SK-N-MC (cell line): ENCODE results near the gene OSR1.

Experiments used
- EZH2 ChIP-seq: fragments of 200-600 bp; sonication (generic); IDR thresholded peaks from one replicate; pipeline ENCODE4 v1.6.1; 2017; ENCODE audit warnings: antibody characterized with exemption
- POLR2AphosphoS5 ChIP-seq: IDR thresholded peaks from 2 replicates; pipeline ENCODE4 v1.6.1; 2012; ENCODE audit warnings: mild to moderate bottlenecking, low read depth, low read length, borderline replicate concordance

DNA sequence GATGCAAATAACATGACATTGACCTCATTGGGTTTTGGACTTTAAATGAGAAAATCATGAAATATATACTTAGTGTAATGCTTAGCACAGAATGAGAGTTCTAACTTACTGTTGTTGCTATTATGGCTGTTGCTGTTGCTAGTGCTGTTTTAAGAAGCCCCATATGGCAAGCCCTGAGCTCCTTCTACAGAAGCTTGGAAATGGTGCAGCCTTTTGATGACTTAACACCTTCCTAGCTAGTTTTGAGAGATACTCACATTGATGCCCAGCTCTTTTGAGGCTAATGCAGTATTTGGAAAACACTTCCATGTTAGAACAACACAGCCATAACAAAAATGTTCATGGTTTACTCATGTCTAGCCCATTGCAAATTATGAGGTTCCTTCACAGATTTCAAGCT, 30.9 kb downstream of the OSR1 start:
- TF ChIP-seq POLR2AphosphoS5 (no peak), EZH2 (no peak)
